ENCODE data around the gene MRPL17. TPM values are rescaled to one million over a fixed set of nuclear protein-coding genes. Genes with fewer than 3 reads are reported as not detected.

The MRPL17 gene
- total and polyA plus RNA-seq, 2 experiments from 2014 or later: 34.5 to 62.7 TPM

GRCh38 chr11:6642957-6643356 lies 40.2 kb downstream of the MRPL17 start:
- H3K79me2 ChIP-seq: peaks cover 39% of the 10 kb centered on the region
- no peak for DNase-seq (ENCODE audit: low spot score)
- no peaks in the 10 kb centered on the region for H3K27me3 ChIP-seq
- no peak for TF ChIP-seq EZH2 (IDR thresholded peaks at IDR 0.05; ENCODE audit: borderline replicate concordance)
- no peak for TF ChIP-seq CTCF (IDR thresholded peaks at IDR 0.05; ENCODE audit: poor library complexity)
- TF ChIP-seq EZH2phosphoT487 (IDR thresholded peaks at IDR 0.05; ENCODE audit: low read depth, severe bottlenecking, unreplicated experiment): no peak
- H3K4me1 ChIP-seq (ENCODE audit: insufficient read depth): peaks cover 15% of the 10 kb centered on the region
- WGBS (ENCODE audit: low lambda C conversion rate, missing lambda C conversion rate): 91% methylated on average over 7 of the region's 7 CpGs
- H3K9me2 ChIP-seq (replicated peaks; ENCODE audit: insufficient read depth): no peaks in the 10 kb centered on the region
- no peak overlapping the region for H3K4me2 ChIP-seq
- H4K20me1 ChIP-seq (ENCODE audit: insufficient read depth, poor library complexity, severe bottlenecking): peaks cover 3% of the 10 kb centered on the region
- no peaks in the 10 kb centered on the region for H3K9me3 ChIP-seq (ENCODE audit: low read depth)
- no peak overlapping the region for H3K27ac ChIP-seq
- no peak overlapping the region for H3K4me3 ChIP-seq
- no peaks in the 10 kb centered on the region for H3K36me3 ChIP-seq (replicated peaks; ENCODE audit: insufficient read depth, low read depth)
- no peak overlapping the region for H2AFZ ChIP-seq

GRCh38 chr11:6640985-6641701 lies 42.0 kb downstream of the MRPL17 start:
- Histone ChIP-seq H3K4me2 (no peak overlapping the region), H3K36me3 (replicated peaks; ENCODE audit: insufficient read depth, low read depth) (no peaks in the 10 kb centered on the region), H3K9me3 (ENCODE audit: low read depth) (no peaks in the 10 kb centered on the region), H3K4me3 (no peak overlapping the region), H3K79me2 (peaks cover 41% of the 10 kb centered on the region), H4K20me1 (ENCODE audit: insufficient read depth, poor library complexity, severe bottlenecking) (peaks cover 3% of the 10 kb centered on the region), H3K4me1 (ENCODE audit: insufficient read depth) (peaks cover 4% of the 10 kb centered on the region), H3K27ac (no peak overlapping the region), H2AFZ (no peak overlapping the region), H3K27me3 (no peaks in the 10 kb centered on the region), H3K9me2 (replicated peaks; ENCODE audit: insufficient read depth) (no peaks in the 10 kb centered on the region)
- WGBS (ENCODE audit: low lambda C conversion rate, missing lambda C conversion rate): 95% methylated on average over 26 of the region's 26 CpGs
- no peak for DNase-seq (ENCODE audit: low spot score)
- TF ChIP-seq CTCF (IDR thresholded peaks at IDR 0.05; ENCODE audit: poor library complexity): no peak
- no peak for TF ChIP-seq EZH2 (IDR thresholded peaks at IDR 0.05; ENCODE audit: borderline replicate concordance)
- TF ChIP-seq EZH2phosphoT487 (IDR thresholded peaks at IDR 0.05; ENCODE audit: low read depth, severe bottlenecking, unreplicated experiment): no peak

GRCh38 chr11:6640036-6640984 lies 42.8 kb downstream of the MRPL17 start:
- peaks cover 3% of the 10 kb centered on the region for H4K20me1 ChIP-seq (ENCODE audit: insufficient read depth, poor library complexity, severe bottlenecking)
- no peak for DNase-seq (ENCODE audit: low spot score)
- H3K27me3 ChIP-seq: no peaks in the 10 kb centered on the region
- no peak overlapping the region for H3K4me2 ChIP-seq
- H3K4me1 ChIP-seq (ENCODE audit: insufficient read depth): peaks cover 4% of the 10 kb centered on the region
- H3K27ac ChIP-seq: no peak overlapping the region
- 96% methylated on average over 36 of the region's 36 CpGs for WGBS (ENCODE audit: low lambda C conversion rate, missing lambda C conversion rate)
- H3K79me2 ChIP-seq: peaks cover 33% of the 10 kb centered on the region
- no peaks in the 10 kb centered on the region for H3K9me3 ChIP-seq (ENCODE audit: low read depth)
- H3K4me3 ChIP-seq: no peak overlapping the region
- no peak overlapping the region for H2AFZ ChIP-seq
- no peaks in the 10 kb centered on the region for H3K36me3 ChIP-seq (replicated peaks; ENCODE audit: insufficient read depth, low read depth)
- TF ChIP-seq EZH2 (IDR thresholded peaks at IDR 0.05; ENCODE audit: borderline replicate concordance) (no peak), CTCF (IDR thresholded peaks at IDR 0.05; ENCODE audit: poor library complexity) (no peak), EZH2phosphoT487 (IDR thresholded peaks at IDR 0.05; ENCODE audit: low read depth, severe bottlenecking, unreplicated experiment) (no peak)
- no peaks in the 10 kb centered on the region for H3K9me2 ChIP-seq (replicated peaks; ENCODE audit: insufficient read depth)

All from hepatocyte (in vitro differentiated cells).